Liver (tissue), 9 donors: ENCODE results near the gene NOD1. TPM values are rescaled to one million over a fixed set of nuclear protein-coding genes. Genes with fewer than 3 reads are reported as not detected.

ENCODE experiments used
- DNase-seq: peaks from one replicate; pipeline ENCODE4 v3.0.0-alpha.2; 2017; ENCODE audit warnings: low spot score
- H3K27ac ChIP-seq, 2 donors: one replicate each; pipeline ENCODE4 v1.7.0; 2013; ENCODE audit warnings: inconsistent platforms in 2 of 2, low read length in 2 of 2, control low read depth in 1 of 2, low read depth in 1 of 2, mild to moderate bottlenecking in 1 of 2
- H3K27me3 ChIP-seq, 4 donors: one replicate each; pipeline versions ENCODE4 v1.6.1 to v1.7.0; 2013; ENCODE audit warnings: low read length in 3 of 4, inconsistent platforms in 1 of 4, mild to moderate bottlenecking in 1 of 4, moderate library complexity in 1 of 4; ENCODE audit not compliant: control insufficient read depth in 4 of 4, insufficient read depth in 4 of 4
- H3K36me3 ChIP-seq, 4 donors: one replicate each; pipeline versions ENCODE4 v1.6.1 to v1.7.0; 2013; ENCODE audit warnings: low read length in 3 of 4, mild to moderate bottlenecking in 3 of 4, low read depth in 1 of 4, moderate library complexity in 1 of 4; ENCODE audit not compliant: control insufficient read depth in 4 of 4, insufficient read depth in 3 of 4
- H3K4me1 ChIP-seq, 4 donors: one replicate each; pipeline versions ENCODE4 v1.6.1 to v1.7.0; 2013; ENCODE audit warnings: low read length in 3 of 4, mild to moderate bottlenecking in 3 of 4, moderate library complexity in 1 of 4; ENCODE audit not compliant: control insufficient read depth in 4 of 4, insufficient read depth in 4 of 4
- H3K4me3 ChIP-seq, 3 donors: one replicate each; pipeline versions ENCODE4 v1.6.1 to v1.7.0; 2013; ENCODE audit warnings: low read length in 3 of 3, control low read depth in 1 of 3, low read depth in 1 of 3, mild to moderate bottlenecking in 1 of 3
- H3K9ac ChIP-seq, 2 donors: one replicate each; pipeline ENCODE4 v1.7.0; 2013; ENCODE audit warnings: low read length in 2 of 2, mild to moderate bottlenecking in 2 of 2, moderate library complexity in 2 of 2, control low read depth in 1 of 2, low read depth in 1 of 2
- H3K9me3 ChIP-seq, 4 donors: one replicate each; pipeline versions ENCODE4 v1.6.1 to v1.7.0; 2013; ENCODE audit warnings: low read length in 3 of 4; ENCODE audit not compliant: control insufficient read depth in 4 of 4
- EGR1 ChIP-seq, 2 donors: IDR thresholded peaks; 2 replicates each; pipeline ENCODE4 v1.6.1; 2016 to 2018; ENCODE audit warnings: antibody characterized with exemption in 2 of 2, low read depth in 2 of 2
- FOXA1 ChIP-seq: IDR thresholded peaks from 2 replicates; pipeline ENCODE4 v1.6.1; 2016; ENCODE audit warnings: antibody characterized with exemption
- GABPA ChIP-seq, 2 donors: IDR thresholded peaks in 1 of 2; conservative IDR thresholded peaks in 1 of 2; 2 replicates each; pipeline ENCODE4 v1.6.1; 2016; ENCODE audit warnings: antibody characterized with exemption in 2 of 2, mild to moderate bottlenecking in 1 of 2, moderate library complexity in 1 of 2
- HNF4A ChIP-seq, 2 donors: conservative IDR thresholded peaks; 2 replicates each; pipeline ENCODE4 v1.6.1; 2016; ENCODE audit warnings: antibody characterized with exemption in 2 of 2, mild to moderate bottlenecking in 2 of 2
- JUND ChIP-seq, 2 donors: IDR thresholded peaks; 2 replicates each; pipeline ENCODE4 v1.6.1; 2016; ENCODE audit warnings: antibody characterized with exemption in 2 of 2
- MAX ChIP-seq: IDR thresholded peaks from 2 replicates; pipeline ENCODE4 v1.6.1; 2016; ENCODE audit warnings: antibody characterized with exemption
- NR2F2 ChIP-seq: IDR thresholded peaks from 2 replicates; pipeline ENCODE4 v1.6.1; 2016; ENCODE audit warnings: antibody characterized with exemption
- RAD21 ChIP-seq, 2 donors: IDR thresholded peaks; 2 replicates each; pipeline ENCODE4 v1.6.1; 2016; ENCODE audit warnings: antibody characterized with exemption in 2 of 2, mild to moderate bottlenecking in 2 of 2
- RXRA ChIP-seq, 2 donors: IDR thresholded peaks; 2 replicates each; pipeline ENCODE4 v1.6.1; 2017 to 2018; ENCODE audit warnings: antibody characterized with exemption in 2 of 2, mild to moderate bottlenecking in 1 of 2
- SP1 ChIP-seq: IDR thresholded peaks from 2 replicates; pipeline ENCODE4 v1.6.1; 2018; ENCODE audit warnings: antibody characterized with exemption, mild to moderate bottlenecking
- TAF1 ChIP-seq: conservative IDR thresholded peaks from 2 replicates; pipeline ENCODE4 v1.6.1; 2016; ENCODE audit warnings: antibody characterized with exemption, mild to moderate bottlenecking
- YY1 ChIP-seq: IDR thresholded peaks from 2 replicates; pipeline ENCODE4 v1.6.1; 2016; ENCODE audit warnings: antibody characterized with exemption, mild to moderate bottlenecking
- WGBS: extraction: QIAGEN DNeasy Blood & Tissue Kit; methylation state at CpG from one replicate; pipeline ENCODE4 v1.1.7; 2013; 5-methylcytosine and 5-hydroxymethylcytosine counted together
- polyA plus RNA-seq, 2 donors: library from polyadenylated mRNA; stranded (reverse) in 1 of 2; unstranded in 1 of 2; fragments of 200-250 nt in 1 of 2; fragments of >200 nt in 1 of 2; fragmentation: Nextera tagmentation in 1 of 2; extraction: Ambion mirVana in 1 of 2; gene quantifications; one replicate each; pipeline versions ENCODE4 v1.2.1 to v1.2.3, GENCODE V29; 2013 to 2015
- total RNA-seq, 2 donors: library from RNA; depleted of rRNA; stranded (reverse); fragments of >200 nt; gene quantifications; one replicate each; pipeline ENCODE4 v1.2.3, GENCODE V29; 2014
- TF ChIP-seq, protein P1 (sequence below): IDR thresholded peaks from 2 replicates; pipeline ENCODE4 v1.6.1; 2016; ENCODE audit warnings: antibody characterized with exemption
- TF ChIP-seq, protein P2 (sequence below): fragments of 150-350 bp; IDR thresholded peaks from 2 replicates; pipeline ENCODE4 v1.5.1; 2017; ENCODE audit warnings: improper control_type of control experiment, low read depth, low read length; ENCODE audit not compliant: missing input control
- TF ChIP-seq, protein P3 (sequence below): IDR thresholded peaks from 2 replicates; pipeline ENCODE4 v1.6.1; 2016; ENCODE audit warnings: antibody characterized with exemption
- donor health status: healthy.
- donor health status: healthy.
- donor health status: healthy.
- donor health status: healthy.
- donor health status: healthy.

The NOD1 gene
- total and polyA plus RNA-seq, 4 donors = 1.7 to 3.5 (median 2.0) TPM

GRCh38 chr7:30472784-30473775 is 5.5 kb downstream of the NOD1 start:
- Histone ChIP-seq H3K9ac (no peak overlapping the region), H3K4me3 (no peak overlapping the region), H3K27me3 (no peaks in the 10 kb centered on the region), H3K4me1 (peaks cover 0 to 9% (median 7%) of the 10 kb centered on the region in 4 donors), H3K27ac (peak overlapping the region; percentile 53 to 67), H3K9me3 (no peaks in the 10 kb centered on the region), H3K36me3 (no peaks in the 10 kb centered on the region)
- DNase-seq = no peak
- TF ChIP-seq YY1 (no peak), HNF4A (conservative IDR thresholded peaks at IDR 0.05) (no peak), FOXA1 (no peak), RAD21 (IDR thresholded peaks at IDR 0.05) (no peak), RXRA (IDR thresholded peaks at IDR 0.05) (no peak), SP1 (no peak), JUND (IDR thresholded peaks at IDR 0.05) (no peak), GABPA (IDR thresholded peaks at IDR 0.05 in 1 of 2, conservative IDR thresholded peaks at IDR 0.05 in 1 of 2) (no peak), MAX (no peak), EGR1 (IDR thresholded peaks at IDR 0.05; ENCODE audit: low read depth in 2 of 2) (no peak), TAF1 (no peak)
- TF ChIP-seq, protein P1, sequence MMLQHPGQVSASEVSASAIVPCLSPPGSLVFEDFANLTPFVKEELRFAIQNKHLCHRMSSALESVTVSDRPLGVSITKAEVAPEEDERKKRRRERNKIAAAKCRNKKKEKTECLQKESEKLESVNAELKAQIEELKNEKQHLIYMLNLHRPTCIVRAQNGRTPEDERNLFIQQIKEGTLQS = no peak
- TF ChIP-seq, protein P2, sequence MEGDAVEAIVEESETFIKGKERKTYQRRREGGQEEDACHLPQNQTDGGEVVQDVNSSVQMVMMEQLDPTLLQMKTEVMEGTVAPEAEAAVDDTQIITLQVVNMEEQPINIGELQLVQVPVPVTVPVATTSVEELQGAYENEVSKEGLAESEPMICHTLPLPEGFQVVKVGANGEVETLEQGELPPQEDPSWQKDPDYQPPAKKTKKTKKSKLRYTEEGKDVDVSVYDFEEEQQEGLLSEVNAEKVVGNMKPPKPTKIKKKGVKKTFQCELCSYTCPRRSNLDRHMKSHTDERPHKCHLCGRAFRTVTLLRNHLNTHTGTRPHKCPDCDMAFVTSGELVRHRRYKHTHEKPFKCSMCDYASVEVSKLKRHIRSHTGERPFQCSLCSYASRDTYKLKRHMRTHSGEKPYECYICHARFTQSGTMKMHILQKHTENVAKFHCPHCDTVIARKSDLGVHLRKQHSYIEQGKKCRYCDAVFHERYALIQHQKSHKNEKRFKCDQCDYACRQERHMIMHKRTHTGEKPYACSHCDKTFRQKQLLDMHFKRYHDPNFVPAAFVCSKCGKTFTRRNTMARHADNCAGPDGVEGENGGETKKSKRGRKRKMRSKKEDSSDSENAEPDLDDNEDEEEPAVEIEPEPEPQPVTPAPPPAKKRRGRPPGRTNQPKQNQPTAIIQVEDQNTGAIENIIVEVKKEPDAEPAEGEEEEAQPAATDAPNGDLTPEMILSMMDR = no peak
- TF ChIP-seq, protein P3, sequence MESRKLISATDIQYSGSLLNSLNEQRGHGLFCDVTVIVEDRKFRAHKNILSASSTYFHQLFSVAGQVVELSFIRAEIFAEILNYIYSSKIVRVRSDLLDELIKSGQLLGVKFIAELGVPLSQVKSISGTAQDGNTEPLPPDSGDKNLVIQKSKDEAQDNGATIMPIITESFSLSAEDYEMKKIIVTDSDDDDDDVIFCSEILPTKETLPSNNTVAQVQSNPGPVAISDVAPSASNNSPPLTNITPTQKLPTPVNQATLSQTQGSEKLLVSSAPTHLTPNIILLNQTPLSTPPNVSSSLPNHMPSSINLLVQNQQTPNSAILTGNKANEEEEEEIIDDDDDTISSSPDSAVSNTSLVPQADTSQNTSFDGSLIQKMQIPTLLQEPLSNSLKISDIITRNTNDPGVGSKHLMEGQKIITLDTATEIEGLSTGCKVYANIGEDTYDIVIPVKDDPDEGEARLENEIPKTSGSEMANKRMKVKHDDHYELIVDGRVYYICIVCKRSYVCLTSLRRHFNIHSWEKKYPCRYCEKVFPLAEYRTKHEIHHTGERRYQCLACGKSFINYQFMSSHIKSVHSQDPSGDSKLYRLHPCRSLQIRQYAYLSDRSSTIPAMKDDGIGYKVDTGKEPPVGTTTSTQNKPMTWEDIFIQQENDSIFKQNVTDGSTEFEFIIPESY = no peak
- 59% methylated on average over 4 of the region's 4 CpGs for WGBS

GRCh38 chr7:30472081-30472783 is 6.4 kb downstream of the NOD1 start:
- Histone ChIP-seq H3K4me1 (peaks cover 0 to 5% (median 2%) of the 10 kb centered on the region in 4 donors), H3K9ac (no peak overlapping the region)
- 56% methylated on average over 4 of the region's 4 CpGs for WGBS
- TF ChIP-seq HNF4A (conservative IDR thresholded peaks at IDR 0.05) (no peak), EGR1 (IDR thresholded peaks at IDR 0.05; ENCODE audit: low read depth in 2 of 2) (no peak), NR2F2 (no peak), FOXA1 (no peak), MAX (no peak), RXRA (IDR thresholded peaks at IDR 0.05) (no peak), GABPA (IDR thresholded peaks at IDR 0.05 in 1 of 2, conservative IDR thresholded peaks at IDR 0.05 in 1 of 2) (no peak), RAD21 (IDR thresholded peaks at IDR 0.05) (no peak)
- TF ChIP-seq, protein P2 = no peak
- TF ChIP-seq, protein P3 = no peak

More at GRCh38 chr7:30472081-30472783, 6.4 kb downstream of the NOD1 start:
- Histone ChIP-seq H3K27me3 (no peaks in the 10 kb centered on the region), H3K27ac (peak overlapping the region; percentile 2 to 53), H3K4me3 (no peak overlapping the region), H3K36me3 (no peaks in the 10 kb centered on the region), H3K9me3 (no peaks in the 10 kb centered on the region)
- DNase-seq = no peak
